ENCODE data around the gene UBE2L3.

The UBE2L3 gene

GRCh38 chr22:21669026-21669425 lies 101.5 kb downstream of the UBE2L3 start:
- DNase-seq: no peak

DNA sequence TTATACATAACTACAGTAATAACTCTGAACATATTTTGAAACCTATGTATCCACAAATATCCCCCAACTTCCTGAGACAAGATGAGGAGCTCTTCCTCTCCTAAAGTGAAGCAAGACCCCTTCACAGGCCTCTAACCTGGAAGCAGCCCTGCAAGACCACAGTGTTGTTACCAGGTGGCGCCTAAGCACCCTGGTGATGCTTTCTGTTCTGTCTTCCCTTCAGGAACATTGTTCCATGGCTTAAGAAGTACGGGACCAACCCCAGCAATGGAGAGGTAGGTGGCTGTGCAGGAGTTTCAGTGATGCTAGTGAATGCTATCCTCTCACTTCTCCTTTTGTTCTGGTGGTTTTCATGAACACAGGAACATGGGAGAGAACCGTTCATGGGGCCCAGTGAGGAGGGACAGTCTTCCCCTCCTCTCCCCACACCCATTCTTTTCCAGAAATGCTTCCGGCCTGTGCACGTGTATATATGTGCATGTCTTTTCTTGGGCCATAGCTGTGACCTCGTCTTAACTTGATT lies 104.7 kb downstream of the UBE2L3 start:
- no peak for DNase-seq
